Left hindlimb (tissue), 1 donor: Measurements from ENCODE around the gene NALCN.
"Not testable (repeated sequence)": the region's sequence is repeated elsewhere in the genome, so short reads cannot be mapped to it uniquely, and the experiment has no call there.

Experiments used
- DNase-seq: peaks from one replicate; pipeline ENCODE4 v3.0.0-alpha.2; 2018

NALCN gene

GRCh38 chr13:101331731-101332130 is 84.6 kb downstream of the NALCN start:
- DNase-seq: no peak

- no peak for DNase-seq
Measured at GRCh38 chr13:101327871-101328270, 88.4 kb downstream of the NALCN start.

GRCh38 chr13:101326710-101327109 is 89.6 kb downstream of the NALCN start:
- no peak for DNase-seq

GRCh38 chr13:101325423-101325822 is 90.9 kb downstream of the NALCN start:
- no peak for DNase-seq

GRCh38 chr13:101323601-101324000 is 92.7 kb downstream of the NALCN start:
- no peak for DNase-seq

GRCh38 chr13:101317986-101318523 is 98.3 kb downstream of the NALCN start:
- no peak for DNase-seq

GRCh38 chr13:101313479-101313878 is 102.8 kb downstream of the NALCN start:
- not testable (repeated sequence) for DNase-seq

GRCh38 chr13:101309014-101309619 is 107.2 kb downstream of the NALCN start:
- no peak for DNase-seq

- no peak for DNase-seq
Measured at GRCh38 chr13:101308247-101309013, 107.9 kb downstream of the NALCN start.

GRCh38 chr13:101307181-101307701 is 109.1 kb downstream of the NALCN start:
- peak; percentile 38 for DNase-seq

GRCh38 chr13:101306773-101307172 is 109.5 kb downstream of the NALCN start:
- no peak for DNase-seq

- DNase-seq: no peak
Measured at GRCh38 chr13:101305981-101306411, 110.3 kb downstream of the NALCN start.

- DNase-seq: no peak
Measured at GRCh38 chr13:101303521-101303920, 112.8 kb downstream of the NALCN start.

- no peak for DNase-seq
Measured at GRCh38 chr13:101301053-101301452, 115.3 kb downstream of the NALCN start.

GRCh38 chr13:101300531-101300930 is 115.8 kb downstream of the NALCN start:
- DNase-seq: no peak

GRCh38 chr13:101298517-101298916 is 117.8 kb downstream of the NALCN start:
- DNase-seq: no peak

GRCh38 chr13:101297794-101298193 is 118.5 kb downstream of the NALCN start:
- DNase-seq: no peak

GRCh38 chr13:101292711-101293110 is 123.6 kb downstream of the NALCN start:
- DNase-seq: no peak

GRCh38 chr13:101291646-101292515 is 124.4 kb downstream of the NALCN start:
- no peak for DNase-seq

GRCh38 chr13:101291206-101291605 is 125.1 kb downstream of the NALCN start:
- no peak for DNase-seq

GRCh38 chr13:101289764-101290163 is 126.5 kb downstream of the NALCN start:
- peak; percentile 70 for DNase-seq

GRCh38 chr13:101283782-101284181 is 132.5 kb downstream of the NALCN start:
- no peak for DNase-seq

- no peak for DNase-seq
Measured at GRCh38 chr13:101272886-101273285, 143.4 kb downstream of the NALCN start.
